ENCODE results near the gene STAT4. TPM values are rescaled to one million over a fixed set of nuclear protein-coding genes. Genes with fewer than 3 reads are reported as not detected.

Gene STAT4
- total and polyA plus RNA-seq, 4 donors, result 2.5 to 11.5 (median 5.6) TPM

GRCh38 chr2:191183081-191183480 lies 32.3 kb upstream of the STAT4 start:
- no peak overlapping the region for H3K9ac ChIP-seq (ENCODE audit: insufficient read depth in 1 of 2, low read length in 2 of 2)
- no peak for ATAC-seq (ENCODE audit: insufficient read depth, low FRiP score)
- H3K27ac ChIP-seq (ENCODE audit: low read depth in 1 of 2, low read length in 1 of 2), result no peak overlapping the region
- no peak for TF ChIP-seq CTCF (IDR thresholded peaks at IDR 0.05; ENCODE audit: control extremely low read depth, extremely low read depth)
- WGBS, 2 donors, result 91 to 96% methylated on average over 2 of the region's 2 CpGs
- no peak overlapping the region for H3K4me3 ChIP-seq
- H3K4me1 ChIP-seq (ENCODE audit: control insufficient read depth in 5 of 5, insufficient read depth in 5 of 5, low read length in 5 of 5), result peaks cover 0 to 12% (median 5%) of the 10 kb centered on the region in 5 donors
- no peaks in the 10 kb centered on the region for H3K27me3 ChIP-seq (ENCODE audit: control insufficient read depth in 3 of 3, insufficient read depth in 3 of 3, low read length in 2 of 3)
- H3K9me3 ChIP-seq (ENCODE audit: control insufficient read depth in 4 of 4, insufficient read depth in 3 of 4, low read length in 3 of 4), result peaks cover 0 to 2% (median 0%) of the 10 kb centered on the region in 4 donors
- no peak for DNase-seq
- no peaks in the 10 kb centered on the region for H3K36me3 ChIP-seq (ENCODE audit: control insufficient read depth in 4 of 4, insufficient read depth in 4 of 4, low read length in 4 of 4)

- DNase-seq, result no peak
- Histone ChIP-seq H3K36me3 (ENCODE audit: control insufficient read depth in 4 of 4, insufficient read depth in 4 of 4, low read length in 4 of 4) (no peaks in the 10 kb centered on the region), H3K27me3 (ENCODE audit: control insufficient read depth in 3 of 3, insufficient read depth in 3 of 3, low read length in 2 of 3) (no peaks in the 10 kb centered on the region), H3K4me1 (ENCODE audit: control insufficient read depth in 5 of 5, insufficient read depth in 5 of 5, low read length in 5 of 5) (peaks cover 0 to 13% (median 5%) of the 10 kb centered on the region in 5 donors), H3K9ac (ENCODE audit: insufficient read depth in 1 of 2, low read length in 2 of 2) (no peak overlapping the region), H3K27ac (ENCODE audit: low read depth in 1 of 2, low read length in 1 of 2) (no peak overlapping the region), H3K9me3 (ENCODE audit: control insufficient read depth in 4 of 4, insufficient read depth in 3 of 4, low read length in 3 of 4) (peaks cover 0 to 2% (median 0%) of the 10 kb centered on the region in 4 donors), H3K4me3 (no peak overlapping the region)
- ATAC-seq (ENCODE audit: insufficient read depth, low FRiP score), result no peak
- TF ChIP-seq CTCF (IDR thresholded peaks at IDR 0.05; ENCODE audit: control extremely low read depth, extremely low read depth), result no peak
Measured at GRCh38 chr2:191180713-191181112, 29.9 kb upstream of the STAT4 start.

GRCh38 chr2:191180276-191180675 lies 29.5 kb upstream of the STAT4 start:
- 94% methylated on average over 2 of the region's 2 CpGs for WGBS, 2 donors
- Histone ChIP-seq H3K4me1 (ENCODE audit: control insufficient read depth in 5 of 5, insufficient read depth in 5 of 5, low read length in 5 of 5) (peaks cover 0 to 13% (median 5%) of the 10 kb centered on the region in 5 donors), H3K9ac (ENCODE audit: insufficient read depth in 1 of 2, low read length in 2 of 2) (no peak overlapping the region), H3K36me3 (ENCODE audit: control insufficient read depth in 4 of 4, insufficient read depth in 4 of 4, low read length in 4 of 4) (no peaks in the 10 kb centered on the region), H3K27ac (ENCODE audit: low read depth in 1 of 2, low read length in 1 of 2) (no peak overlapping the region), H3K9me3 (ENCODE audit: control insufficient read depth in 4 of 4, insufficient read depth in 3 of 4, low read length in 3 of 4) (peaks cover 0 to 2% (median 0%) of the 10 kb centered on the region in 4 donors), H3K4me3 (no peak overlapping the region), H3K27me3 (ENCODE audit: control insufficient read depth in 3 of 3, insufficient read depth in 3 of 3, low read length in 2 of 3) (no peaks in the 10 kb centered on the region)
- no peak for ATAC-seq (ENCODE audit: insufficient read depth, low FRiP score)
- no peak for TF ChIP-seq CTCF (IDR thresholded peaks at IDR 0.05; ENCODE audit: control extremely low read depth, extremely low read depth)
- no peak for DNase-seq
